PFSK-1 (cell line): ENCODE measurements around the gene RMDN2.

Experiments
- FOXP2 ChIP-seq: optimal IDR thresholded peaks from 2 replicates; pipeline ENCODE3; 2011; ENCODE audit warnings: borderline replicate concordance, control low read depth, inconsistent platforms; ENCODE audit not compliant: insufficient read depth; ENCODE audit errors: extremely low read length, extremely low read depth
- POLR2AphosphoS5 ChIP-seq: IDR thresholded peaks from 2 replicates; pipeline ENCODE4 v1.6.1; 2012; ENCODE audit warnings: low read depth, mild to moderate bottlenecking, control low read depth, low read length, moderate library complexity
- REST ChIP-seq, 2 experiments: IDR thresholded peaks; 2 replicates each; pipeline versions ENCODE4 v1.6.1 to v1.8.0; 2011 to 2012; ENCODE audit warnings: low read depth in 2 of 2, low read length in 2 of 2, control low read depth in 1 of 2, inconsistent platforms in 1 of 2, mild to moderate bottlenecking in 1 of 2, moderate library complexity in 1 of 2; ENCODE audit not compliant: insufficient read depth in 1 of 2
- SIN3A ChIP-seq: IDR thresholded peaks from 2 replicates; pipeline ENCODE4 v1.6.1; 2012; ENCODE audit warnings: mild to moderate bottlenecking, low read length, moderate library complexity, borderline replicate concordance; ENCODE audit not compliant: insufficient read depth
- TAF1 ChIP-seq: IDR thresholded peaks from 2 replicates; pipeline ENCODE4 v1.6.1; 2012; ENCODE audit warnings: low read length, control low read depth, borderline replicate concordance; ENCODE audit not compliant: insufficient read depth

Gene RMDN2

GRCh38 chr2:37897511-37897910, 27.6 kb upstream of the RMDN2 start:
- TF ChIP-seq POLR2AphosphoS5 (no peak), FOXP2 (no peak), REST (IDR thresholded peaks at IDR 0.05; ENCODE audit: insufficient read depth in 1 of 2, low read depth in 2 of 2, low read length in 2 of 2) (no peak), SIN3A (no peak), TAF1 (no peak)

GRCh38 chr2:37898448-37898847, 26.6 kb upstream of the RMDN2 start:
- TF ChIP-seq FOXP2 (no peak), POLR2AphosphoS5 (no peak), REST (IDR thresholded peaks at IDR 0.05; ENCODE audit: insufficient read depth in 1 of 2, low read depth in 2 of 2, low read length in 2 of 2) (no peak), SIN3A (no peak), TAF1 (no peak)

- TF ChIP-seq SIN3A (no peak), REST (IDR thresholded peaks at IDR 0.05; ENCODE audit: insufficient read depth in 1 of 2, low read depth in 2 of 2, low read length in 2 of 2) (no peak), POLR2AphosphoS5 (no peak), FOXP2 (no peak), TAF1 (no peak)
Measured at GRCh38 chr2:37902991-37903390, 22.1 kb upstream of the RMDN2 start.

GRCh38 chr2:37904425-37904824, 20.7 kb upstream of the RMDN2 start:
- TF ChIP-seq TAF1 = no peak
- no peak for TF ChIP-seq FOXP2
- TF ChIP-seq REST (IDR thresholded peaks at IDR 0.05; ENCODE audit: insufficient read depth in 1 of 2, low read depth in 2 of 2, low read length in 2 of 2) = no peak
- no peak for TF ChIP-seq SIN3A
- TF ChIP-seq POLR2AphosphoS5 = no peak

- TF ChIP-seq TAF1 = no peak
Measured at GRCh38 chr2:37904993-37905392, 20.1 kb upstream of the RMDN2 start.

GRCh38 chr2:37906131-37906530, 19.0 kb upstream of the RMDN2 start:
- TF ChIP-seq SIN3A (no peak), FOXP2 (no peak), REST (IDR thresholded peaks at IDR 0.05; ENCODE audit: insufficient read depth in 1 of 2, low read depth in 2 of 2, low read length in 2 of 2) (no peak), TAF1 (no peak), POLR2AphosphoS5 (no peak)
